Dermis microvascular lymphatic vessel endothelial cell (primary cell): ENCODE data around the gene SEC16A. TPM values are rescaled to one million over a fixed set of nuclear protein-coding genes. Genes with fewer than 3 reads are reported as not detected.
A peak's percentile ranks its signal among the peaks of the same experiment; 100 is the strongest.

ENCODE experiments used
- DNase-seq, 2 donors: peaks; one replicate each; pipeline versions ENCODE4 v3.0.0 to v3.0.0-alpha.2; 2010; ENCODE audit warnings: low read depth in 2 of 2
- total RNA-seq: library from RNA; depleted of rRNA; stranded (reverse); fragments of >200 nt; gene quantifications from 2 replicates; pipeline ENCODE4 v1.2.1, GENCODE V29; 2014

SEC16A gene, protein sequence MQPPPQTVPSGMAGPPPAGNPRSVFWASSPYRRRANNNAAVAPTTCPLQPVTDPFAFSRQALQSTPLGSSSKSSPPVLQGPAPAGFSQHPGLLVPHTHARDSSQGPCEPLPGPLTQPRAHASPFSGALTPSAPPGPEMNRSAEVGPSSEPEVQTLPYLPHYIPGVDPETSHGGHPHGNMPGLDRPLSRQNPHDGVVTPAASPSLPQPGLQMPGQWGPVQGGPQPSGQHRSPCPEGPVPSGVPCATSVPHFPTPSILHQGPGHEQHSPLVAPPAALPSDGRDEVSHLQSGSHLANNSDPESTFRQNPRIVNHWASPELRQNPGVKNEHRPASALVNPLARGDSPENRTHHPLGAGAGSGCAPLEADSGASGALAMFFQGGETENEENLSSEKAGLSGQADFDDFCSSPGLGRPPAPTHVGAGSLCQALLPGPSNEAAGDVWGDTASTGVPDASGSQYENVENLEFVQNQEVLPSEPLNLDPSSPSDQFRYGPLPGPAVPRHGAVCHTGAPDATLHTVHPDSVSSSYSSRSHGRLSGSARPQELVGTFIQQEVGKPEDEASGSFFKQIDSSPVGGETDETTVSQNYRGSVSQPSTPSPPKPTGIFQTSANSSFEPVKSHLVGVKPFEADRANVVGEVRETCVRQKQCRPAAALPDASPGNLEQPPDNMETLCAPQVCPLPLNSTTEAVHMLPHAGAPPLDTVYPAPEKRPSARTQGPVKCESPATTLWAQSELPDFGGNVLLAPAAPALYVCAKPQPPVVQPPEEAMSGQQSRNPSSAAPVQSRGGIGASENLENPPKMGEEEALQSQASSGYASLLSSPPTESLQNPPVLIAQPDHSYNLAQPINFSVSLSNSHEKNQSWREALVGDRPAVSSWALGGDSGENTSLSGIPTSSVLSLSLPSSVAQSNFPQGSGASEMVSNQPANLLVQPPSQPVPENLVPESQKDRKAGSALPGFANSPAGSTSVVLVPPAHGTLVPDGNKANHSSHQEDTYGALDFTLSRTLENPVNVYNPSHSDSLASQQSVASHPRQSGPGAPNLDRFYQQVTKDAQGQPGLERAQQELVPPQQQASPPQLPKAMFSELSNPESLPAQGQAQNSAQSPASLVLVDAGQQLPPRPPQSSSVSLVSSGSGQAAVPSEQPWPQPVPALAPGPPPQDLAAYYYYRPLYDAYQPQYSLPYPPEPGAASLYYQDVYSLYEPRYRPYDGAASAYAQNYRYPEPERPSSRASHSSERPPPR (N-terminal part only)
- 12.1 and 25.0 TPM in 2 replicates for total RNA-seq

GRCh38 chr9:136482793-136483588 is at the start of gene SEC16A:
Gene SEC16A, minus strand, starts transcription at chr9:136483040. Its CDS starts 5,425 bp downstream, at chr9:136477615.
- peak; percentile 94 to 99 for DNase-seq

DNA sequence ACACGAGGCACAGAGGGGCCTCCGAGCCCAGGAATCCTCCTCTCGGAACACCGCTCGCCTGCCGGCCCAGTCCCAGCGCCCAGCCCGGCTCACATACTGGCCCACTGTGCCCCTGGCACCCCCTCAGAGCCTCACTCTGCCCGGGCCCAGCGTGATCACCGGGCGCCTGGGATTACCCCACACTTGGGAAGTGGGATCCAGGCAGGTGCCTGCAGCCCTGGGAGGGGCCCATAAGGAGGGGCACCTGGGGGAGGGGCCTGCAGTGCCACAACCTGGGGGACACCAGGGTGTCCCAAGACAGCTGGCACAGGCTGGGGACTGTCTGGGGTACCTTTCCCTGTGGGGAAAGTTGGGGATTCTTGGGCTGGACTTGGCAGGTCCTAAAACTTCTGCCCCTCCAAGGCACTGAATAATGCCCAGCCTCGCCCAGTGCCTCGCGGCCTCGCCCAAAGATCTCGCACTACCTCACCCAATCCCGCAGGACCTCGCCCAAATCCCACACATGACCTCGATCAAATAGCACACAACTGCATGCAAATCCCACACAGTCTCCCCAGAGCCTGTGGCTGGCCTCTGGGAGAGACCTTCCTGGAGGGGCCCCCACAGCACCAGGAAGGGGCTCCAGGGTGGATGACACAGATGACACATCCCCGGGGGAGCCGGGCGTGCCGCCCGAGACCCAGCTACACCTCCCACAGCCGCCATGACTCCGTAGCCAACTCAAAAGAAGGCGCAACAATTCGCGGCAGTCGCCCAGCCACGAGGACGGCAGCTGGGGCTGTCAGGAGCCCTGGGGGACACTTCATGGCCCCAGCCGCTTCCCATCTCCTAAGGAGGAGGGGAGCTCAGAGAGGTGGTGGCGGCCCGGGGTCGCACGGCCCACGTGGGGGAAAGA is 49.3 kb upstream of the SEC16A start:
- DNase-seq = no peak

DNA sequence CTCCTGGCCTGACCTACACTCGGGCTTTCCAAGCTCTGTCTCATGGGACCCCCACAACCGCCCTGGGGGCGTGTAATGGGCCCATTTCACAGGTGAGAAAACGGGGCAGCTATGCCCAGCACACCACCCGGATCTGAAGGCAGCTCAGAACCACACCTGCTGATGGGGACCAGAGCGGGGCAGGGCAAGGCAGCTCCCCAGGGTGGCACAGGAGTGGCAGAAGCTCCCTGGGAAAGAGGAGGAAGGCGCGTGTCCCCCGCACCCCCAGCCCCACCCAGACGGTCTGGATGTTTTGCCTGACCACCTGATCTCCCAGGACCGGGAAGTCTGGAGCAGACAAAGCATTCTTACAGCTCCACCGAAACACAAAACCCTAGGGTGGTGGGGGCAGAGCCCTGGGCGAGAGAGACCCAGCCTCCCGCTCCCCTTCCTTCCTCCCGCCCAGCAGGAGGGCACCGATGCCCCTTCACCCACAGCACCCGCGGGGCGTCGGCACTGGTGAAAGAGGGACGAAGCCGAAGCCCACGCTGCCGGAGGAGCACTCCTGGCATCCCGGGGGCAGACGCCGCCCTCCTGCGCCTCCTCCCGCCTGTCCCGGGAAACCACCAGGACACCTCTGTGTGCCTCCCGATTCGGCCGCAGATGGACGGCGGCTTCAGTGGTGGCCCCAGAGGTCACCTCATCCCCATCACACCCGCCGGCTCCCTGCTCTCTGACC is 48.5 kb upstream of the SEC16A start:
- DNase-seq = no peak

DNA sequence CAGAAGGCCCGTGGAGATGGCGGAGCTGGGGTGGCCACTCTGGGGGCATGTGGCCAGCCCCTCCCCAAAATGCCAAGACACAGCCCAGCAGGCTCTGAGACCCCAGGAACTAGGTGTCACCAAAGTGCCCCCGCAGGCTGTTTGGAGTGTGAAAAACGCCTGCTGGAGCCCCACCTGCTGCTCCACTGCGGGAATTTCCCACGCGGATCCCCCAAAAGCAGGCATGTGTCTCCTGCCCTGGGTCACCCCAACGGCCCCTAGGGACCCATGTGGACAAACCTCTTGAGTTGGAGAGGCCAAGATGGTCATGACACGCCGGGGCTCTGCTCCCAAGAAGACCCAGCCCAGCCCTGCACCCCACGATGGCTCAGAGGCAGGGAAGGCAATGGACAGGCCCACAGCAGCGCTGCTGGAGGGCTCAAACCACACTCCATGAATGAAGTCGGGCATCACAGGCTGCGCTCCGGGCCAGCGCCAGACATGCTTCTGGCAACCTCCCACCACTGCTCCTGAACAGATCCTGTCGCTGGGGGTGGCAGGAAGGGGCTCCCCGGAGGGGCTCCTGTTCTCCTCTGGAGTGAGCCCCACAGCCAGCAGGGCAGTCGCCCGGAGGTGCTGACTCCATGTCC is 47.7 kb upstream of the SEC16A start:
- DNase-seq = peak in 1 of 2 donors; percentile 60

DNA sequence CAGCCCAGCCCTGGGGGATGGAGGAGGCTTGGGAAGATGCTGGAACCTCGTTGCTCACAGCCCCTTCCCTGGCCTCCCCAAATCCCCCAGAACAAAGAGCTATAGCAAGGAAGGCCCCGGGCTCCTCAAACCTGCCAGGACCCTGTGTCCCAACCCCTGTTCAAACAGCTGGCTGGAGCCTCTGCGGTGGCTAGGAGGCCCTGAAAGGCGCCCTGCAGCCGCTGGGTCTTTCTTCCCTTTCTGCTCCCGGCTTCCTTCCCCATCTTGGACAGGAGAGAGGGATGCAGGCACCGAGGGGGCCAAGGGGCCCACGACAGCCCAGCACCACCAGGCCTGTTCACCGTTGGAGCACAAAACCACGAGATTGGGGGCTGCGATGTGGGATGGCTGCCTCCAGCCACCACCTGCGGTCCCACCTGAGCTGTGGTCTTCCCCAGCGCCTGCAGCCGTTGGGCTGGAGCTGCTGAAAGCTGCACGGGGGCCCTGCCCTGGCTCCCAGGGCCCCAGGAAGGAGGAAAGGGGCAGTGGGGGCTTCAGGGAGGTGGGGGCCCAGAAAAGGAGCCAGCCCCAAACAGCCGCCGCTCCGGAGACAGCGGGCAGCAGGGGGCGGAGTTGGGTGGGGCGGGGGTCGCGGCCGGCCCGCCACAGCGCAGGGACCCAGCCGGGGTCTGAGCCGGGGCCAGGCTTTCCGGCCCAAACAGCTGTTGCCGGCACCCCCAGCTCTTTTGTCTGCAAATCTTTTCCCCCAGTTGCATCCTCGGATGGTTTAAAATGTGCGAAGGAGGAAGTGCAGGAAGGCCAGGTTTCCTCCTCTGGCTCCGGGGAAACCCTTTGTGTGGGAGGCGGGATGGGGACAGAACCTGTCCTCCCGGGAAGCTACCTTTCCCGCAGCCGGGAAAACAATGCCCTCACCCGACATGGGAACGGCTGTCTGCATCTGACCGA is 46.9 kb upstream of the SEC16A start:
- DNase-seq = peak; percentile 83 to 91

DNA sequence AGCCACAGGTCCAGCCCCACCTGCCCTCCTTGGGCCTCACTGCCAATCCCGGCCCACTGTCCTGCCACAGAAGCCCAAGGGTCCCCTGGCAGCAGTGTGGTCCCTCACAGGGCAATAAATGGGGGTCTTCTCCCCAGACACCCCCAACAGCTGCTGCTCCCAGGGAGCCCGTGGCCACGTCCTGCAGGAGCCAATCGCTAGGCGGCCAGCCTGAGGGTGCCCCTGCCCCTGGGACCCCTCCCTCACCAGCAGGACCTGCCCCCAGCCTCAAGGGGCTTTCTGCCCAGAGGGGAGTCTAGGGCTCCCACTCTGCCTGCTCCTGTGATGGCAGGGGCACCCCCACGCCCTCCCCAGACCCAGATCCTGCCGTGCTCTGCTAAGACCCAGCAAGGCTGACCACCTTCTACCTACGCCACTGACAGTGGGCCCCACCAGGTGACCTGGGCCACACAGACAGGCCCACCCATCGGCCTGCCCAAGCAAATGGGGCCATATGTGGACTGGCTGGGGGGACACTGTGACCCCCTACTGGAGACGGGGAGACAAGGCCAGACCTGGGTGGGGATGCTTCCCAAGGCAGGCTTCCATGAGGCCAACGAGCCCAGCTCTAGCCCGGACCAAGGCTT is 46.0 kb upstream of the SEC16A start:
- no peak for DNase-seq

GRCh38 chr9:136527721-136528710 is 45.2 kb upstream of the SEC16A start:
- peak in 1 of 2 donors; percentile 52 for DNase-seq

DNA sequence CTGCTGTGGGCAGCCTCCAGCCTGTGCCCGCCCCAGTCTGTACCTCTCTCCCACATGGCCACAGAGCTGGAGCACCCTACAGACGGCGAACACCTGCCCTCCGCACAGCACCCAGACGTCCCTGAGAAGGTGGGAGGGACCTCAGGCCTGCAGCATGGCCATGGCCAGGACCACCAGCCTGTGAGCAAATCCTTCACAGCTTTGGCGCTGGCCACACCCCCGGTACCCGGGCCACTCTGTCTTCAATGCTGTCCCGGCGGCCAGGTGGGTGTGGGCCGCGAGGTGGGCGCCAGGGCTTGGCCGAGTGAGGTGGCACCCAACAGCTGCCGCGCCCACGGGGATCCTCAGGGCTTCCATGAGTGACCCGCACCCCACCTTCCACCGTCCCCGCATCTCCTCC is 44.3 kb upstream of the SEC16A start:
- no peak for DNase-seq

DNA sequence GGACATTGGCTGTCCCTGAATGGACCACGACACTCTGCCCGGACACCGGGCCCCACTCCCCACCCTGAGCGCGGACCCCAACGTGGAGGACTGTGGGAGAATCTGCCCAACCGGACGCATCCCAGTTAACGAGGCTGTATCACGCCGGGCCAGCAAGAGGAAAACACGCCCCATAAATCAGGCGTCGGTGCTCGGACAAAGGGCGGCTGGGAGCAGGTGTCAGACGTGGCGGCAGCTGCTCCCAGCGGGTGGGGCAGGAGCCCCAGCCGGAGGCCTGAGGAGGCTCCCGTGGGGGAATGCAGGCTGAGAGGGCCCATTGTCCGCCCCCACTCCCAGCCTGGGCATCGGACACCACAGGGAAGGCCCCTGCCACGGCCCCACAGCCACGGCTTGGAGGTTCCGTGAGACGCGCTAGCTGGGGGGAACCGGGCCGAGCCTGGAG is 43.8 kb upstream of the SEC16A start:
- no peak for DNase-seq

GRCh38 chr9:136525841-136526499 is 43.1 kb upstream of the SEC16A start:
- DNase-seq = no peak

DNA sequence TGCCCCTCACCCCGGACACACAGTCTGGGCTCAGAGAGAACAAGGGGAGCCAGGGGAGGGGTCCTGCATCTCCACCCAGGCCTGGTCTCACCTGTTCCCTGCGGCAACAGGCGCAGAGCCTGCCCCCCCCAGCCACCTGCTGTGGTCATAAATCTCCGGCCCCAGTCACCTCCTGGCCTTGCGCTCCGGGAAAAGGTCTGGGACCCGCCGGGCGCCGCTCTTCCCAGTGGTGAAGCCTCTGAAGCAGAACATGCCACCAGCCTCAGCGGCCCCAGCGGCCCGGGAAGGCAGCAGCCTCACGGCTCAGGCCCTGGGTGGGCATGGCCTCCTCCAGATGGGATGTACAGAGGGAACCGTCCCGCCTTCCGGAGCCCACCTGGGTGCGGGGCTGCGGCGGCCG is 42.4 kb upstream of the SEC16A start:
- DNase-seq = no peak

- DNase-seq = no peak
Measured at GRCh38 chr9:136522314-136523237, 39.7 kb upstream of the SEC16A start.

DNA sequence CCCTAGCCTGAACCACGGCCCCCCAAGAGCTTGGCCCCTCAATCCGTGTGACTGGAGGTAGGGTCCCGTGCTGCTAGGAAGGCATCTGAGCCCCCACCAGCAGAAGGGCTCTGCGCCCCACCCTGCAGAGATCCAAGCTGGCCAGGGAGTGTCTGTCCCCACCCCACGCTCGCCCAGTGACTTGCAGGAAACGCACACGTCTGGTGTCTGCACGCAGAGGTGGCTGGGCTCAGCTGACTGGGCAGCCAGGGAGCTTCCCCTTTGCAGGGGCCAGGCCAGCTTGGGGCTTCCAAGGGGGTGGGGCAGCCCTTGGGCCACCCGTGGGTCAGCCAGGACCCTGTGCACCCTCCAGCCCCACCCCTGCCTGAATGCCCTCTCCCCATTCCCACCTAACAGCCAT is 38.7 kb upstream of the SEC16A start:
- peak in 1 of 2 donors; percentile 45 for DNase-seq

GRCh38 chr9:136520053-136520540 is 37.3 kb upstream of the SEC16A start:
- no peak for DNase-seq
